GM23338 (cell line): ENCODE measurements around the gene KIAA1217. TPM values are rescaled to one million over a fixed set of nuclear protein-coding genes. Genes with fewer than 3 reads are reported as not detected.

Experiments used
- ATAC-seq: fragments of 200-7000 bp; cut with Tn5 transposase; 3 replicates; pipeline ENCODE4 v1.9.1; 2020
- DNase-seq: peaks from one replicate; pipeline ENCODE4 v3.0.0-alpha.2; 2015; ENCODE audit warnings: low spot score
- H2AFZ ChIP-seq: fragments of 200-600 bp; sonication (generic); 2 replicates; pipeline ENCODE4 v1.8.0; 2016; ENCODE audit warnings: antibody characterized with exemption, mild to moderate bottlenecking, moderate library complexity
- H3F3A ChIP-seq: fragments of 200-600 bp; sonication (generic); replicated peaks from 2 replicates; pipeline ENCODE4 v1.8.0; 2017; ENCODE audit warnings: antibody characterized with exemption, mixed run types, low read depth
- H3K27ac ChIP-seq: fragments of 200-600 bp; sonication (generic); 2 replicates; pipeline ENCODE4 v1.6.1; 2016; ENCODE audit warnings: low read depth
- H3K27me3 ChIP-seq: fragments of 200-600 bp; sonication (generic); 2 replicates; pipeline ENCODE4 v1.8.0; 2016; ENCODE audit warnings: mild to moderate bottlenecking, mixed run types, moderate library complexity; ENCODE audit not compliant: insufficient read depth
- H3K36me3 ChIP-seq: fragments of 200-600 bp; sonication (generic); 2 replicates; pipeline ENCODE4 v1.8.0; 2016; ENCODE audit warnings: mild to moderate bottlenecking; ENCODE audit not compliant: insufficient read depth
- H3K4me1 ChIP-seq: fragments of 200-600 bp; sonication (generic); 2 replicates; pipeline ENCODE4 v1.8.0; 2016; ENCODE audit warnings: mild to moderate bottlenecking, moderate library complexity; ENCODE audit not compliant: insufficient read depth
- H3K4me2 ChIP-seq: fragments of 200-600 bp; sonication (generic); 2 replicates; pipeline ENCODE4 v1.7.1; 2017; ENCODE audit warnings: mixed run types
- H3K4me3 ChIP-seq: fragments of 200-600 bp; sonication (generic); 2 replicates; pipeline ENCODE4 v1.6.1; 2016; ENCODE audit warnings: mixed run types
- H3K79me2 ChIP-seq: fragments of 200-600 bp; sonication (generic); replicated peaks from 2 replicates; pipeline ENCODE4 v1.8.0; 2017; ENCODE audit warnings: mild to moderate bottlenecking; ENCODE audit not compliant: insufficient read depth
- H3K9me2 ChIP-seq: fragments of 200-600 bp; sonication (generic); 2 replicates; pipeline ENCODE4 v1.8.0; 2017; ENCODE audit not compliant: insufficient read depth
- H4K20me1 ChIP-seq: fragments of 200-600 bp; sonication (generic); replicated peaks from 2 replicates; pipeline ENCODE4 v1.8.0; 2017; ENCODE audit warnings: mild to moderate bottlenecking; ENCODE audit not compliant: insufficient read depth
- H3K27ac Mint-ChIP-seq: 2 replicates; pipeline ENCODE4 v1.8.0; 2020; ENCODE audit warnings: inconsistent platforms, mild to moderate bottlenecking, moderate library complexity, mixed read lengths
- H3K27me3 Mint-ChIP-seq: 3 replicates; pipeline ENCODE4 v1.8.0; 2022; ENCODE audit warnings: low read depth, mild to moderate bottlenecking, moderate library complexity, mixed read lengths, inconsistent platforms; ENCODE audit not compliant: insufficient read depth, poor library complexity
- H3K36me3 Mint-ChIP-seq: 3 replicates; pipeline ENCODE4 v1.8.0; 2021; ENCODE audit warnings: low read depth, mild to moderate bottlenecking, inconsistent platforms, moderate library complexity, mixed read lengths
- H3K4me1 Mint-ChIP-seq: 3 replicates; pipeline ENCODE4 v1.8.0; 2020; ENCODE audit warnings: mild to moderate bottlenecking, inconsistent platforms, mixed read lengths
- H3K4me3 Mint-ChIP-seq: 3 replicates; pipeline ENCODE4 v1.8.0; 2021; ENCODE audit warnings: moderate library complexity, mild to moderate bottlenecking, inconsistent platforms, mixed read lengths
- H3K9me3 Mint-ChIP-seq: 3 replicates; pipeline ENCODE4 v1.8.0; 2020; ENCODE audit warnings: moderate library complexity, mild to moderate bottlenecking, inconsistent platforms, mixed read lengths
- CREB1 ChIP-seq: fragments of 250-450 bp; sonication (Bioruptor Pico); IDR thresholded peaks from 2 replicates; pipeline ENCODE4 v1.5.0; 2020; ENCODE audit warnings: low read depth, mild to moderate bottlenecking, moderate library complexity
- EZH2 ChIP-seq: fragments of 200-600 bp; sonication (generic); IDR thresholded peaks from one replicate; pipeline ENCODE4 v1.8.0; 2017; ENCODE audit warnings: antibody characterized with exemption, mild to moderate bottlenecking, low read depth; ENCODE audit not compliant: unreplicated experiment
- EZH2phosphoT487 ChIP-seq: fragments of 200-600 bp; sonication (generic); IDR thresholded peaks from one replicate; pipeline ENCODE4 v1.8.1; 2018; ENCODE audit warnings: antibody characterized with exemption; ENCODE audit not compliant: unreplicated experiment
- JUNB ChIP-seq: IDR thresholded peaks from one replicate; pipeline ENCODE4 v1.6.1; 2016; ENCODE audit warnings: antibody characterized with exemption; ENCODE audit not compliant: unreplicated experiment
- NANOG ChIP-seq: IDR thresholded peaks from 2 replicates; pipeline ENCODE4 v1.6.1; 2016; ENCODE audit warnings: antibody characterized with exemption, borderline replicate concordance
- POLR2AphosphoS5 ChIP-seq: IDR thresholded peaks from 2 replicates; pipeline ENCODE4 v1.6.1; 2016; ENCODE audit warnings: antibody characterized with exemption, low read depth
- STAT1 ChIP-seq: IDR thresholded peaks from one replicate; pipeline ENCODE4 v1.6.1; 2016; ENCODE audit warnings: antibody characterized with exemption; ENCODE audit not compliant: unreplicated experiment
- ZNF114 ChIP-seq: fragments of 250-450 bp; sonication (Bioruptor Pico); IDR thresholded peaks from 2 replicates; pipeline ENCODE4 v1.5.0; 2020; ENCODE audit warnings: mild to moderate bottlenecking, moderate library complexity
- ZNF331 ChIP-seq: fragments of 250-450 bp; sonication (Bioruptor Pico); IDR thresholded peaks from 2 replicates; pipeline ENCODE4 v1.5.0; 2020; ENCODE audit warnings: low read depth, mild to moderate bottlenecking, moderate library complexity
- polyA plus RNA-seq: library from polyadenylated mRNA; unstranded; fragments of >200 nt; fragmentation: Nextera tagmentation; extraction: Ambion mirVana; gene quantifications from 2 replicates; pipeline ENCODE4 v1.2.1, GENCODE V29; 2016
- total RNA-seq: library from RNA; depleted of rRNA; stranded (reverse); fragments of >200 nt; shearing (Covaris generic); gene quantifications from 2 replicates; pipeline ENCODE4 v1.2.3, GENCODE V29; 2014
- TF ChIP-seq, protein P1 (sequence below): IDR thresholded peaks from one replicate; pipeline ENCODE4 v1.6.1; 2018; ENCODE audit warnings: antibody characterized with exemption; ENCODE audit not compliant: unreplicated experiment
- TF ChIP-seq, protein P2 (sequence below), 2 experiments: fragments of 200-600 bp in 1 of 2; sonication (generic) in 1 of 2; conservative IDR thresholded peaks; 2 replicates each; pipeline versions ENCODE4 v1.5.1 to v1.6.1; 2016 to 2017; ENCODE audit warnings: antibody characterized with exemption in 2 of 2, low read depth in 2 of 2, mild to moderate bottlenecking in 2 of 2, moderate library complexity in 1 of 2
- TF ChIP-seq, protein P3 (sequence below): IDR thresholded peaks from 2 replicates; pipeline ENCODE4 v1.6.1; 2016; ENCODE audit warnings: antibody characterized with exemption
- TF ChIP-seq, protein P4 (sequence below): fragments of 250-450 bp; sonication (Bioruptor Pico); IDR thresholded peaks from 2 replicates; pipeline ENCODE4 v1.5.0; 2020; ENCODE audit warnings: mild to moderate bottlenecking, moderate library complexity

KIAA1217 gene
- total and polyA plus RNA-seq, 2 experiments from 2014 or later, result 6.4 to 9.1 TPM

DNA sequence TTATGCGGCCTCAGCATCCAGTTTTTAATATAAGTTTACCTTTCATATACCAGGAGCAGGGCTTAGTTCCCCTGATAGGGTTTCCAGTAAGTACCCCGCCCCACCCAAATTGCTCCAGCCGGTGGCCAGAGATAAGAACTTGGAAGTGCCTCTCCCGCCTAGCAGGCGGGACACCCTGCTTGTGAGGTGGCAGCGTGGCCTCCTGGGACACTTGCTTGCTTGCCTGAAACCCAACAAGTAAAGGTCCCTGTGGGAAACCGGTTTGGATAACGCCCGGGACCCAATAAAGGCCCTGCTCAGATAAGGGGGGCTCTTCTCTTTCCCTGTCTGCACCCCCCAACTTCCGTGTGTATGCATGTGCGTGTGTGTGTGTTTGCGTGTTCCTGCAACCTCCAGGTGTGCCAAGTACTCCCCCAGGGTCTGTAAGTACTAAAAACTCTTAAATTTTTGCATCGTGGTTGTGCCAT lies 360.4 kb downstream of the KIAA1217 start:
- Histone ChIP-seq H3K4me2 (no peak overlapping the region), H3K27me3 (no peaks in the 10 kb centered on the region), H2AFZ (no peak overlapping the region), H3K4me1 (no peaks in the 10 kb centered on the region), H3K27ac (no peak overlapping the region), H3K36me3 (no peaks in the 10 kb centered on the region), H4K20me1 (no peaks in the 10 kb centered on the region), H3K4me3 (no peak overlapping the region), H3K9me2 (no peaks in the 10 kb centered on the region), H3K79me2 (no peaks in the 10 kb centered on the region), H3F3A (no peaks in the 10 kb centered on the region)
- no peak overlapping the region for H3K27ac Mint-ChIP-seq
- H3K27me3 Mint-ChIP-seq, result peaks cover 7% of the 10 kb centered on the region
- peaks cover 5% of the 10 kb centered on the region; the same call in 2 of the 3 replicates for H3K9me3 Mint-ChIP-seq
- TF ChIP-seq CREB1 (CRISPR knock-in tag), result no peak
- TF ChIP-seq ZNF114 (CRISPR knock-in tag), result no peak
- TF ChIP-seq ZNF331 (CRISPR knock-in tag), result no peak
- no peak for TF ChIP-seq POLR2AphosphoS5
- TF ChIP-seq, protein P1, sequence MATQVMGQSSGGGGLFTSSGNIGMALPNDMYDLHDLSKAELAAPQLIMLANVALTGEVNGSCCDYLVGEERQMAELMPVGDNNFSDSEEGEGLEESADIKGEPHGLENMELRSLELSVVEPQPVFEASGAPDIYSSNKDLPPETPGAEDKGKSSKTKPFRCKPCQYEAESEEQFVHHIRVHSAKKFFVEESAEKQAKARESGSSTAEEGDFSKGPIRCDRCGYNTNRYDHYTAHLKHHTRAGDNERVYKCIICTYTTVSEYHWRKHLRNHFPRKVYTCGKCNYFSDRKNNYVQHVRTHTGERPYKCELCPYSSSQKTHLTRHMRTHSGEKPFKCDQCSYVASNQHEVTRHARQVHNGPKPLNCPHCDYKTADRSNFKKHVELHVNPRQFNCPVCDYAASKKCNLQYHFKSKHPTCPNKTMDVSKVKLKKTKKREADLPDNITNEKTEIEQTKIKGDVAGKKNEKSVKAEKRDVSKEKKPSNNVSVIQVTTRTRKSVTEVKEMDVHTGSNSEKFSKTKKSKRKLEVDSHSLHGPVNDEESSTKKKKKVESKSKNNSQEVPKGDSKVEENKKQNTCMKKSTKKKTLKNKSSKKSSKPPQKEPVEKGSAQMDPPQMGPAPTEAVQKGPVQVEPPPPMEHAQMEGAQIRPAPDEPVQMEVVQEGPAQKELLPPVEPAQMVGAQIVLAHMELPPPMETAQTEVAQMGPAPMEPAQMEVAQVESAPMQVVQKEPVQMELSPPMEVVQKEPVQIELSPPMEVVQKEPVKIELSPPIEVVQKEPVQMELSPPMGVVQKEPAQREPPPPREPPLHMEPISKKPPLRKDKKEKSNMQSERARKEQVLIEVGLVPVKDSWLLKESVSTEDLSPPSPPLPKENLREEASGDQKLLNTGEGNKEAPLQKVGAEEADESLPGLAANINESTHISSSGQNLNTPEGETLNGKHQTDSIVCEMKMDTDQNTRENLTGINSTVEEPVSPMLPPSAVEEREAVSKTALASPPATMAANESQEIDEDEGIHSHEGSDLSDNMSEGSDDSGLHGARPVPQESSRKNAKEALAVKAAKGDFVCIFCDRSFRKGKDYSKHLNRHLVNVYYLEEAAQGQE, result no peak
- TF ChIP-seq EZH2phosphoT487, result no peak
- no peak for TF ChIP-seq EZH2
- TF ChIP-seq NANOG, result no peak
- no peak for TF ChIP-seq JUNB
- TF ChIP-seq, protein P2, sequence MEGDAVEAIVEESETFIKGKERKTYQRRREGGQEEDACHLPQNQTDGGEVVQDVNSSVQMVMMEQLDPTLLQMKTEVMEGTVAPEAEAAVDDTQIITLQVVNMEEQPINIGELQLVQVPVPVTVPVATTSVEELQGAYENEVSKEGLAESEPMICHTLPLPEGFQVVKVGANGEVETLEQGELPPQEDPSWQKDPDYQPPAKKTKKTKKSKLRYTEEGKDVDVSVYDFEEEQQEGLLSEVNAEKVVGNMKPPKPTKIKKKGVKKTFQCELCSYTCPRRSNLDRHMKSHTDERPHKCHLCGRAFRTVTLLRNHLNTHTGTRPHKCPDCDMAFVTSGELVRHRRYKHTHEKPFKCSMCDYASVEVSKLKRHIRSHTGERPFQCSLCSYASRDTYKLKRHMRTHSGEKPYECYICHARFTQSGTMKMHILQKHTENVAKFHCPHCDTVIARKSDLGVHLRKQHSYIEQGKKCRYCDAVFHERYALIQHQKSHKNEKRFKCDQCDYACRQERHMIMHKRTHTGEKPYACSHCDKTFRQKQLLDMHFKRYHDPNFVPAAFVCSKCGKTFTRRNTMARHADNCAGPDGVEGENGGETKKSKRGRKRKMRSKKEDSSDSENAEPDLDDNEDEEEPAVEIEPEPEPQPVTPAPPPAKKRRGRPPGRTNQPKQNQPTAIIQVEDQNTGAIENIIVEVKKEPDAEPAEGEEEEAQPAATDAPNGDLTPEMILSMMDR (conservative IDR thresholded peaks at IDR 0.05; ENCODE audit: low read depth in 2 of 2), result no peak
- TF ChIP-seq, protein P3, sequence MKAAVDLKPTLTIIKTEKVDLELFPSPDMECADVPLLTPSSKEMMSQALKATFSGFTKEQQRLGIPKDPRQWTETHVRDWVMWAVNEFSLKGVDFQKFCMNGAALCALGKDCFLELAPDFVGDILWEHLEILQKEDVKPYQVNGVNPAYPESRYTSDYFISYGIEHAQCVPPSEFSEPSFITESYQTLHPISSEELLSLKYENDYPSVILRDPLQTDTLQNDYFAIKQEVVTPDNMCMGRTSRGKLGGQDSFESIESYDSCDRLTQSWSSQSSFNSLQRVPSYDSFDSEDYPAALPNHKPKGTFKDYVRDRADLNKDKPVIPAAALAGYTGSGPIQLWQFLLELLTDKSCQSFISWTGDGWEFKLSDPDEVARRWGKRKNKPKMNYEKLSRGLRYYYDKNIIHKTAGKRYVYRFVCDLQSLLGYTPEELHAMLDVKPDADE, result no peak
- TF ChIP-seq, protein P4, sequence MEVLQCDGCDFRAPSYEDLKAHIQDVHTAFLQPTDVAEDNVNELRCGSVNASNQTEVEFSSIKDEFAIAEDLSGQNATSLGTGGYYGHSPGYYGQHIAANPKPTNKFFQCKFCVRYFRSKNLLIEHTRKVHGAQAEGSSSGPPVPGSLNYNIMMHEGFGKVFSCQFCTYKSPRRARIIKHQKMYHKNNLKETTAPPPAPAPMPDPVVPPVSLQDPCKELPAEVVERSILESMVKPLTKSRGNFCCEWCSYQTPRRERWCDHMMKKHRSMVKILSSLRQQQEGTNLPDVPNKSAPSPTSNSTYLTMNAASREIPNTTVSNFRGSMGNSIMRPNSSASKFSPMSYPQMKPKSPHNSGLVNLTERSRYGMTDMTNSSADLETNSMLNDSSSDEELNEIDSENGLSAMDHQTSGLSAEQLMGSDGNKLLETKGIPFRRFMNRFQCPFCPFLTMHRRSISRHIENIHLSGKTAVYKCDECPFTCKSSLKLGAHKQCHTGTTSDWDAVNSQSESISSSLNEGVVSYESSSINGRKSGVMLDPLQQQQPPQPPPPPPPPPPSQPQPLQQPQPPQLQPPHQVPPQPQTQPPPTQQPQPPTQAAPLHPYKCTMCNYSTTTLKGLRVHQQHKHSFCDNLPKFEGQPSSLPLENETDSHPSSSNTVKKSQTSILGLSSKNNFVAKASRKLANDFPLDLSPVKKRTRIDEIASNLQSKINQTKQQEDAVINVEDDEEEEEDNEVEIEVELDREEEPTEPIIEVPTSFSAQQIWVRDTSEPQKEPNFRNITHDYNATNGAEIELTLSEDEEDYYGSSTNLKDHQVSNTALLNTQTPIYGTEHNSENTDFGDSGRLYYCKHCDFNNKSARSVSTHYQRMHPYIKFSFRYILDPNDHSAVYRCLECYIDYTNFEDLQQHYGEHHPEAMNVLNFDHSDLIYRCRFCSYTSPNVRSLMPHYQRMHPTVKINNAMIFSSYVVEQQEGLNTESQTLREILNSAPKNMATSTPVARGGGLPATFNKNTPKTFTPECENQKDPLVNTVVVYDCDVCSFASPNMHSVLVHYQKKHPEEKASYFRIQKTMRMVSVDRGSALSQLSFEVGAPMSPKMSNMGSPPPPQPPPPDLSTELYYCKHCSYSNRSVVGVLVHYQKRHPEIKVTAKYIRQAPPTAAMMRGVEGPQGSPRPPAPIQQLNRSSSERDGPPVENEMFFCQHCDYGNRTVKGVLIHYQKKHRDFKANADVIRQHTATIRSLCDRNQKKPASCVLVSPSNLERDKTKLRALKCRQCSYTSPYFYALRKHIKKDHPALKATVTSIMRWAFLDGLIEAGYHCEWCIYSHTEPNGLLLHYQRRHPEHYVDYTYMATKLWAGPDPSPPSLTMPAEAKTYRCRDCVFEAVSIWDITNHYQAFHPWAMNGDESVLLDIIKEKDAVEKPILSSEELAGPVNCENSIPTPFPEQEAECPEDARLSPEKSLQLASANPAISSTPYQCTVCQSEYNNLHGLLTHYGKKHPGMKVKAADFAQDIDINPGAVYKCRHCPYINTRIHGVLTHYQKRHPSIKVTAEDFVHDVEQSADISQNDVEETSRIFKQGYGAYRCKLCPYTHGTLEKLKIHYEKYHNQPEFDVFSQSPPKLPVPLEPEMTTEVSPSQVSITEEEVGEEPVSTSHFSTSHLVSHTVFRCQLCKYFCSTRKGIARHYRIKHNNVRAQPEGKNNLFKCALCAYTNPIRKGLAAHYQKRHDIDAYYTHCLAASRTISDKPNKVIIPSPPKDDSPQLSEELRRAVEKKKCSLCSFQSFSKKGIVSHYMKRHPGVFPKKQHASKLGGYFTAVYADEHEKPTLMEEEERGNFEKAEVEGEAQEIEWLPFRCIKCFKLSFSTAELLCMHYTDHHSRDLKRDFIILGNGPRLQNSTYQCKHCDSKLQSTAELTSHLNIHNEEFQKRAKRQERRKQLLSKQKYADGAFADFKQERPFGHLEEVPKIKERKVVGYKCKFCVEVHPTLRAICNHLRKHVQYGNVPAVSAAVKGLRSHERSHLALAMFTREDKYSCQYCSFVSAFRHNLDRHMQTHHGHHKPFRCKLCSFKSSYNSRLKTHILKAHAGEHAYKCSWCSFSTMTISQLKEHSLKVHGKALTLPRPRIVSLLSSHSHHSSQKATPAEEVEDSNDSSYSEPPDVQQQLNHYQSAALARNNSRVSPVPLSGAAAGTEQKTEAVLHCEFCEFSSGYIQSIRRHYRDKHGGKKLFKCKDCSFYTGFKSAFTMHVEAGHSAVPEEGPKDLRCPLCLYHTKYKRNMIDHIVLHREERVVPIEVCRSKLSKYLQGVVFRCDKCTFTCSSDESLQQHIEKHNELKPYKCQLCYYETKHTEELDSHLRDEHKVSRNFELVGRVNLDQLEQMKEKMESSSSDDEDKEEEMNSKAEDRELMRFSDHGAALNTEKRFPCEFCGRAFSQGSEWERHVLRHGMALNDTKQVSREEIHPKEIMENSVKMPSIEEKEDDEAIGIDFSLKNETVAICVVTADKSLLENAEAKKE (CRISPR knock-in tag), result no peak
- TF ChIP-seq STAT1, result no peak
- ATAC-seq (no peak), DNase-seq (no peak)
- H3K4me1 Mint-ChIP-seq, result peaks cover under 1% of the 10 kb centered on the region; the same call in 2 of the 3 replicates
- H3K36me3 Mint-ChIP-seq, result no peaks in the 10 kb centered on the region; the same call in 2 of the 3 replicates
- no peak overlapping the region for H3K4me3 Mint-ChIP-seq
